H1 (cell line): ENCODE data around the gene TEAD1. TPM values are rescaled to one million over a fixed set of nuclear protein-coding genes. Genes with fewer than 3 reads are reported as not detected.

Source experiments
- CTCF ChIA-PET: fragments of 300-600 bp; sonication (Branson Sonifier 250); formaldehyde crosslinking; loops from one replicate; lab custom pipeline; 2021; ENCODE audit not compliant: partially characterized antibody; lab: Charles Lee
- POLR2A ChIA-PET: fragments of 300-600 bp; sonication (Branson Sonifier 250); formaldehyde crosslinking; loops from one replicate; lab custom pipeline; 2021; ENCODE audit warnings: inconsistent platforms; ENCODE audit not compliant: partially characterized antibody; lab: Charles Lee
- DNase-seq, 2 experiments: peaks; one replicate each; pipeline versions ENCODE4 v3.0.0 to v3.0.0-alpha.2; 2010 to 2022; ENCODE audit warnings: low spot score in 2 of 2, low read depth in 1 of 2, mixed read lengths in 1 of 2
- FAIRE-seq: peaks from 2 replicates; lab custom pipeline; 2011; peaks lifted over from hg19 to GRCh38; lab: Jason Lieb, UNC
- H2AFZ ChIP-seq: 2 replicates; pipeline ENCODE4 v1.8.1; 2012; ENCODE audit warnings: low read length, inconsistent platforms
- H2AK5ac ChIP-seq: 2 replicates; pipeline ENCODE4 v1.6.1; 2013; ENCODE audit warnings: low read depth, low read length
- H2BK120ac ChIP-seq: replicated peaks from 2 replicates; pipeline ENCODE3; 2013; ENCODE audit warnings: low read depth, low read length, inconsistent platforms
- H2BK12ac ChIP-seq: 2 replicates; pipeline ENCODE4 v1.6.1; 2013; ENCODE audit warnings: low read depth, low read length
- H2BK15ac ChIP-seq: 2 replicates; pipeline ENCODE4 v1.6.1; 2013; ENCODE audit warnings: low read length
- H2BK20ac ChIP-seq: 2 replicates; pipeline ENCODE4 v1.6.1; 2013; ENCODE audit warnings: low read length
- H2BK5ac ChIP-seq: 2 replicates; pipeline ENCODE4 v1.6.1; 2013; ENCODE audit warnings: low read depth, low read length
- H3K14ac ChIP-seq: 2 replicates; pipeline ENCODE4 v1.6.1; 2013; ENCODE audit warnings: inconsistent platforms; ENCODE audit not compliant: insufficient read length
- H3K18ac ChIP-seq: 2 replicates; pipeline ENCODE4 v1.6.1; 2013; ENCODE audit warnings: low read length; ENCODE audit errors: extremely low read depth
- H3K23ac ChIP-seq: 2 replicates; pipeline ENCODE4 v1.6.1; 2013; ENCODE audit warnings: inconsistent platforms; ENCODE audit not compliant: insufficient read length
- H3K23me2 ChIP-seq: 2 replicates; pipeline ENCODE4 v1.6.1; 2013; ENCODE audit warnings: low read depth, low read length
- H3K27ac ChIP-seq: 2 replicates; pipeline ENCODE4 v1.6.1; 2011; ENCODE audit warnings: low read depth, low read length, inconsistent platforms
- H3K27me3 ChIP-seq, 4 experiments: replicated peaks in 1 of 4; 1 replicate in 1 of 4; 2 replicates in 3 of 4; pipeline versions ENCODE4 v1.6.1 to v1.8.1; 2011 to 2013; ENCODE audit warnings: low read length in 3 of 4, mild to moderate bottlenecking in 3 of 4, inconsistent platforms in 2 of 4, mixed read lengths in 2 of 4, moderate library complexity in 1 of 4; ENCODE audit not compliant: control insufficient read depth in 3 of 4, insufficient read depth in 3 of 4; ENCODE audit errors: extremely low read depth in 1 of 4
- H3K36me3 ChIP-seq, 4 experiments: 2 replicates each; pipeline versions ENCODE4 v1.6.1 to v1.8.1; 2011 to 2013; ENCODE audit warnings: mild to moderate bottlenecking in 4 of 4, low read length in 3 of 4, moderate library complexity in 2 of 4, control low read depth in 1 of 4, inconsistent platforms in 1 of 4; ENCODE audit not compliant: insufficient read depth in 4 of 4, control insufficient read depth in 2 of 4
- H3K4ac ChIP-seq: replicated peaks from 2 replicates; pipeline ENCODE3; 2013; ENCODE audit warnings: low read length, low read depth, mixed read lengths, inconsistent platforms; ENCODE audit not compliant: insufficient read length
- H3K4me1 ChIP-seq, 4 experiments: replicated peaks in 1 of 4; 1 replicate in 1 of 4; 2 replicates in 3 of 4; pipeline versions ENCODE4 v1.6.1 to v1.8.1; 2011 to 2013; ENCODE audit warnings: low read length in 3 of 4, inconsistent platforms in 2 of 4, mixed read lengths in 1 of 4; ENCODE audit not compliant: insufficient read depth in 4 of 4, control insufficient read depth in 3 of 4
- H3K4me2 ChIP-seq, 2 experiments: 2 replicates each; pipeline versions ENCODE4 v1.6.1 to v1.8.1; 2011 to 2013; ENCODE audit warnings: low read depth in 2 of 2, low read length in 2 of 2, control low read depth in 1 of 2, inconsistent platforms in 1 of 2, mild to moderate bottlenecking in 1 of 2; ENCODE audit not compliant: insufficient read depth in 1 of 2
- H3K4me3 ChIP-seq, 4 experiments: fragments of 200-600, 300-600 bp in 1 of 4; sonication (generic), shearing (Covaris generic), sonication (Bioruptor Twin) in 1 of 4; 2 replicates each; pipeline versions ENCODE4 v1.5.1 to v1.8.1; 2011 to 2016; ENCODE audit warnings: low read length in 4 of 4, low read depth in 3 of 4, control low read depth in 2 of 4, inconsistent platforms in 2 of 4, mild to moderate bottlenecking in 2 of 4, mixed read lengths in 1 of 4, moderate library complexity in 1 of 4; ENCODE audit not compliant: insufficient read depth in 2 of 4; ENCODE audit errors: extremely low read depth in 1 of 4
- H3K56ac ChIP-seq: replicated peaks from 2 replicates; pipeline ENCODE3; 2013; ENCODE audit warnings: low read depth, mild to moderate bottlenecking, mixed read lengths, low read length, inconsistent platforms; ENCODE audit not compliant: insufficient read length
- H3K79me1 ChIP-seq: 2 replicates; pipeline ENCODE4 v1.6.1; 2013; ENCODE audit warnings: low read depth, low read length, control low read depth
- H3K79me2 ChIP-seq, 2 experiments: 2 replicates each; pipeline versions ENCODE4 v1.6.1 to v1.8.1; 2012 to 2013; ENCODE audit warnings: low read length in 2 of 2, mild to moderate bottlenecking in 2 of 2, inconsistent platforms in 1 of 2; ENCODE audit not compliant: insufficient read depth in 2 of 2, control insufficient read depth in 1 of 2
- H3K9ac ChIP-seq, 4 experiments: replicated peaks in 1 of 4; 1 replicate in 1 of 4; 2 replicates in 3 of 4; pipeline versions ENCODE4 v1.6.1 to v1.8.1; 2011 to 2013; ENCODE audit warnings: low read depth in 3 of 4, low read length in 3 of 4, control low read depth in 2 of 4, mild to moderate bottlenecking in 2 of 4, moderate library complexity in 2 of 4, inconsistent platforms in 1 of 4; ENCODE audit errors: extremely low read depth in 1 of 4
- H3K9me3 ChIP-seq, 2 experiments: 2 replicates each; pipeline versions ENCODE4 v1.6.1 to v1.8.1; 2012 to 2013; ENCODE audit warnings: mild to moderate bottlenecking in 2 of 2, moderate library complexity in 2 of 2, control low read depth in 1 of 2, inconsistent platforms in 1 of 2, low read depth in 1 of 2, low read length in 1 of 2, mixed read lengths in 1 of 2; ENCODE audit not compliant: insufficient read depth in 2 of 2
- H4K20me1 ChIP-seq, 2 experiments: replicated peaks in 1 of 2; 2 replicates each; pipeline versions ENCODE3 to v1.8.1; 2011 to 2013; ENCODE audit warnings: inconsistent platforms in 2 of 2, low read length in 2 of 2, mild to moderate bottlenecking in 1 of 2; ENCODE audit not compliant: insufficient read depth in 2 of 2, control insufficient read depth in 1 of 2
- H4K5ac ChIP-seq: 2 replicates; pipeline ENCODE4 v1.6.1; 2013; ENCODE audit warnings: low read length, low read depth, mixed read lengths, inconsistent platforms; ENCODE audit not compliant: insufficient read length
- H4K8ac ChIP-seq: 2 replicates; pipeline ENCODE4 v1.8.0; 2013; ENCODE audit warnings: mild to moderate bottlenecking, moderate library complexity, low read length, inconsistent platforms; ENCODE audit not compliant: insufficient read depth; ENCODE audit errors: extremely low read depth
- H4K91ac ChIP-seq: replicated peaks from 2 replicates; pipeline ENCODE3; 2013; ENCODE audit warnings: low read length, mixed read lengths, inconsistent platforms; ENCODE audit not compliant: insufficient read length
- ATF2 ChIP-seq: IDR thresholded peaks from 2 replicates; pipeline ENCODE4 v1.6.1; 2012; ENCODE audit warnings: low read length, inconsistent platforms
- EP300 ChIP-seq, 2 experiments: IDR thresholded peaks; 1 replicate in 1 of 2; 2 replicates in 1 of 2; pipeline ENCODE4 v1.6.1; 2011 to 2012; ENCODE audit warnings: low read depth in 2 of 2, low read length in 2 of 2, mild to moderate bottlenecking in 2 of 2, borderline replicate concordance in 1 of 2, inconsistent platforms in 1 of 2, moderate library complexity in 1 of 2
- JUND ChIP-seq: IDR thresholded peaks from 2 replicates; pipeline ENCODE4 v1.6.1; 2011; ENCODE audit warnings: mild to moderate bottlenecking, improper control_type of control experiment, low read length
- MAFK ChIP-seq: IDR thresholded peaks from 2 replicates; pipeline ENCODE4 v1.6.1; 2012; ENCODE audit warnings: low read depth, mild to moderate bottlenecking, improper control_type of control experiment, low read length
- POLR2AphosphoS5 ChIP-seq: IDR thresholded peaks from 2 replicates; pipeline ENCODE4 v1.6.1; 2011; ENCODE audit warnings: low read depth, low read length
- RAD21 ChIP-seq, 2 experiments: IDR thresholded peaks in 1 of 2; conservative IDR thresholded peaks in 1 of 2; 2 replicates each; pipeline ENCODE4 v1.6.1; 2011; ENCODE audit warnings: low read depth in 2 of 2, low read length in 2 of 2, improper control_type of control experiment in 1 of 2, inconsistent platforms in 1 of 2, mild to moderate bottlenecking in 1 of 2, moderate library complexity in 1 of 2
- SAP30 ChIP-seq: fragments of 300-600 bp; sonication (generic); IDR thresholded peaks from 2 replicates; pipeline ENCODE4 v1.7.1; 2012; ENCODE audit warnings: low read length, moderate library complexity, mild to moderate bottlenecking, inconsistent platforms; ENCODE audit not compliant: insufficient read depth, insufficient replicate concordance
- SP2 ChIP-seq: IDR thresholded peaks from 2 replicates; pipeline ENCODE4 v1.6.1; 2012; ENCODE audit warnings: mild to moderate bottlenecking, low read length, inconsistent platforms
- SRF ChIP-seq: IDR thresholded peaks from 2 replicates; pipeline ENCODE4 v1.6.1; 2011; ENCODE audit warnings: mild to moderate bottlenecking, low read depth, low read length, moderate library complexity
- WGBS, 2 experiments: shearing (Covaris generic) in 1 of 2; methylation state at CpG; one replicate each; pipeline versions ENCODE4 v1.1.6 to v1.1.7; 2013 to 2015; ENCODE audit warnings: low lambda C conversion rate in 2 of 2, mixed read lengths in 2 of 2, inconsistent platforms in 1 of 2, low coverage in 1 of 2, missing lambda C conversion rate in 1 of 2; ENCODE audit not compliant: insufficient replicate concordance in 2 of 2, insufficient coverage in 1 of 2, insufficient read length in 1 of 2; ENCODE audit errors: extremely low coverage in 1 of 2, missing lambda C conversion rate in 1 of 2; 5-methylcytosine and 5-hydroxymethylcytosine counted together
- polyA plus RNA-seq, 7 experiments: library from polyadenylated mRNA; depleted of rRNA in 3 of 7; stranded (reverse) in 5 of 7; unstranded in 2 of 7; fragments of >200 nt in 5 of 7; fragments of 200-250 nt in 2 of 7; gene quantifications; 1 replicate in 5 of 7; 2 replicates in 1 of 7; 4 replicates in 1 of 7; pipeline versions ENCODE4 v1.2.1 to v1.2.3, GENCODE V29; 2011 to 2013; ENCODE audit warnings: missing spikeins in 2 of 7, mixed read lengths in 2 of 7
- total RNA-seq: library from RNA; stranded (reverse); fragmentation: NEBNext Ultra II Directional; extraction: Animal tissue kit (Norgen Biotek cat#: 25700); gene quantifications from 2 replicates; pipeline ENCODE4 v1.2.1, GENCODE V29; 2021

Gene TEAD1
- total and polyA plus RNA-seq, 2 of the 8 experiments (the other 6 are each of a cell fraction or from before 2014, with no cell fraction given) = 15.6 to 67.4 TPM

GRCh38 chr11:12725863-12726682 lies 51.9 kb downstream of the TEAD1 start:
- Histone ChIP-seq H3K36me3 (no peaks in the 10 kb centered on the region), H3K23ac (no peak overlapping the region), H4K20me1 (peaks cover 3 to 29% of the 10 kb centered on the region in 2 experiments), H3K79me1 (peaks cover 7% of the 10 kb centered on the region), H4K8ac (no peak overlapping the region), H3K27me3 (no peaks in the 10 kb centered on the region; a peak in 1 of 7 replicates), H3K4me1 (peaks cover 15 to 38% (median 25%) of the 10 kb centered on the region in 4 experiments; a peak in 6 of 7 replicates), H2BK15ac (peak overlapping the region; percentile 96; the same call in 1 of the 2 replicates), H2BK5ac (no peak overlapping the region; the same call in 1 of the 2 replicates), H4K5ac (no peak overlapping the region), H3K4me3 (no peak overlapping the region), H3K56ac (no peak overlapping the region), H3K79me2 (peaks cover 15 to 88% of the 10 kb centered on the region in 2 experiments), H3K9me3 (no peaks in the 10 kb centered on the region), H3K4ac (no peak overlapping the region), H2BK20ac (peak overlapping the region; percentile 88; the same call in 1 of the 2 replicates), H4K91ac (no peak overlapping the region), H3K14ac (no peak overlapping the region), H3K9ac (no peak overlapping the region), H3K4me2 (no peak overlapping the region; a peak in 1 of 4 replicates), H2AFZ (no peak overlapping the region), H3K23me2 (no peaks in the 10 kb centered on the region; the same call in 1 of the 2 replicates), H3K18ac (no peak overlapping the region), H3K27ac (no peak overlapping the region), H2BK120ac (no peak overlapping the region), H2BK12ac (peak overlapping the region; percentile 98; the same call in 1 of the 2 replicates), H2AK5ac (peak overlapping the region; percentile 83)
- POLR2A ChIA-PET = no interaction called here
- CTCF ChIA-PET = interaction anchor here (1.5 kb wide), 1 partner anchor 9 kb away, joined by 4 read pairs; no protein-coding TSS in a partner anchor
- FAIRE-seq = no peak
- peak in 1 of 2 experiments; percentile 2 for DNase-seq
- WGBS, 2 experiments = 86% methylated on average over 8 of the region's 8 CpGs; no CpG with 5 or more reads in 1 of the 2 experiments
- TF ChIP-seq JUND (no peak), RAD21 (IDR thresholded peaks at IDR 0.05 in 1 of 2, conservative IDR thresholded peaks at IDR 0.05 in 1 of 2; ENCODE audit: low read depth in 2 of 2, low read length in 2 of 2) (no peak), SP2 (no peak), SRF (no peak), POLR2AphosphoS5 (no peak), SAP30 (no peak), MAFK (no peak), EP300 (IDR thresholded peaks at IDR 0.05; ENCODE audit: borderline replicate concordance in 1 of 2, low read depth in 2 of 2, low read length in 2 of 2) (no peak), ATF2 (no peak)
